ENCODE data around the gene ABHD6.

- TF ChIP-seq CTCF (conservative IDR thresholded peaks at IDR 0.05): no peak
- no peak for TF ChIP-seq EZH2 (IDR thresholded peaks at IDR 0.05; ENCODE audit: low read depth)
Observed at GRCh38 chr3:58299075-58299474, 61.5 kb downstream of the ABHD6 start.
